GM12891 (cell line): ENCODE measurements around the gene UPK1B. TPM values are rescaled to one million over a fixed set of nuclear protein-coding genes. Genes with fewer than 3 reads are reported as not detected.
"Not testable (repeated sequence)": the region's sequence is repeated elsewhere in the genome, so short reads cannot be mapped to it uniquely, and the experiment has no call there.

ENCODE experiments used
- DNase-seq: peaks from one replicate; pipeline ENCODE4 v3.0.0; 2011; ENCODE audit warnings: low spot score; ENCODE audit not compliant: insufficient read length
- FAIRE-seq: peaks from 2 replicates; lab custom pipeline; 2011; peaks lifted over from hg19 to GRCh38; lab: Jason Lieb, UNC
- PAX5 ChIP-seq: IDR thresholded peaks from 2 replicates; pipeline ENCODE4 v1.6.1; 2011; ENCODE audit warnings: low read length, moderate library complexity, mild to moderate bottlenecking; ENCODE audit not compliant: insufficient read depth, severe bottlenecking
- POLR2A ChIP-seq: IDR thresholded peaks from 2 replicates; pipeline ENCODE4 v1.6.1; 2011; ENCODE audit warnings: low read depth, low read length, control low read depth
- POLR2AphosphoS5 ChIP-seq: IDR thresholded peaks from 2 replicates; pipeline ENCODE4 v1.6.1; 2011; ENCODE audit warnings: low read depth, low read length, control low read depth
- POU2F2 ChIP-seq: IDR thresholded peaks from 2 replicates; pipeline ENCODE4 v1.6.1; 2011; ENCODE audit warnings: low read depth, mild to moderate bottlenecking, control low read depth, low read length, moderate library complexity
- SPI1 ChIP-seq: IDR thresholded peaks from 2 replicates; pipeline ENCODE4 v1.6.1; 2011; ENCODE audit warnings: low read depth, low read length, control low read depth
- TAF1 ChIP-seq: IDR thresholded peaks from 2 replicates; pipeline ENCODE4 v1.6.1; 2011; ENCODE audit warnings: low read depth, low read length, control low read depth
- polyA plus RNA-seq: library from polyadenylated mRNA; unstranded; fragments of >200 nt; gene quantifications from one replicate; pipeline ENCODE4 v1.2.1, GENCODE V29; 2012; ENCODE audit warnings: low read depth, missing spikeins, inconsistent platforms; ENCODE audit not compliant: missing spikeins

UPK1B gene
- not detected for polyA plus RNA-seq

DNA sequence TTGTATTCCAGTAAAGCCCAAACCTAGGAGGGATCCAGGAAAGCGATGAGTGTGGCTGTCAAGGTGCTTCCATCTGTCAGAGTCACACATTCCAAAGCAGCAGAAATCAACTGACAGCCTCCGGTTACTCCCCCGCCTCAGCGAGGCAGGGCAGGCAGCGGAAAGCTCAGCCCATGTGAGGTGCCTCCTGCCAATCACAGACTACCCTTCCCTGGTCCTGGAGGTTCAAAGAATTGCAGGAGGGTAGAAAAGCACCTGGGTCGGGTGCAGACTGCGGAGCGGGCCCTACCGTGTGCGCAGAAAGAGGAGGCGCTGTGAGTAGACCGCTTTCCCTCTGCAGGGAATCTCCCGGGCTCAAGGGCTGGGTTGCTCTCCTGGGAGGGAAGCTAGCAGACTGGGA is at the start of gene UPK1B:
Gene UPK1B (plus strand): TSS at position 274 of the 400 bp plus-strand sequence. CDS start 13,144 bp downstream, outside the sequence.
- no peak for TF ChIP-seq POU2F2
- no peak for TF ChIP-seq PAX5
- no peak for TF ChIP-seq TAF1
- no peak for TF ChIP-seq SPI1
- TF ChIP-seq POLR2AphosphoS5, result no peak
- FAIRE-seq (no peak), DNase-seq (no peak)

- FAIRE-seq, result no peak
Observed at GRCh38 chr3:119125342-119125741, 48.1 kb upstream of the UPK1B start.

DNA sequence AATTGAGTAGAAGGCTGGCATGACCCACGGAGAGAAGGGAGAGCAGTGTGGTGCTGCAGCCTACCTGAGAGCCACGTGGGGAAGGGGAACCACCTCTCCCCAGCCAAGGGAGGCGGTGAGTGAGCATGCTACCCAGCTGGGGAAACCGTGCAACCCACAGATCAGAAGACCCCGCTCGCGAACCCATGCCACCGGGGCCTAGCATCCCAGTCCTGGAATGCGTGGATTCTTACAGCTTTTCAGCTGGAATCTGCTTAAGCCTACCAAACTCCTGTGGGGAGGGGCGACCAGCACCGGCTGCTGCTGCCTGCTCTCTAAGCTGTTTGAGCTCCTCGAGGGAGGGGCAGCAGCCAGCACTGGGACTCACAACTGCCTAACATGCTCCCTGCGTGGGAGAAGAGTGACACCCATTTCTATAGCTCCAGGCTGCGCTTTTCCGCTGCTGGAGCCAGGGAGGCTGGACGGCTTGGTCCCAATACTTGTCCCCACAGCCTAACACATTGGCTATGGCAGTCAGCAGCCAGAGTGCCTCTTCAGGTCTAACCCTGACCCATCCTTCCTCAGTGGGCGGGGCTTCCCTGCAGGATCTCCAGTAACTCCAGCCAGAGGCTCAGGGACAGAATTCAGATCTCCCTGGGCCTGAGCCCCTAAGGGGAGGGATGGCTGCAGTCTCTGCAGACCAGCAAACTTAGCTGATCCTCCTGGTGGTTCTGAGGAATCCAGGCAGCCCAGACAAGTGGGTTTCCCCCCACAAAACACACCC is 47.5 kb upstream of the UPK1B start:
- no peak for FAIRE-seq
- TF ChIP-seq TAF1, result no peak
- TF ChIP-seq POLR2AphosphoS5, result no peak
- TF ChIP-seq POLR2A, result no peak
- no peak for TF ChIP-seq POU2F2
- TF ChIP-seq PAX5, result no peak
- TF ChIP-seq SPI1, result no peak
- no peak for DNase-seq

More at GRCh38 chr3:119125342-119125741, 48.1 kb upstream of the UPK1B start:
- TF ChIP-seq POU2F2 (no peak), PAX5 (no peak), SPI1 (no peak), TAF1 (no peak), POLR2A (no peak), POLR2AphosphoS5 (no peak)
- DNase-seq, result no peak

GRCh38 chr3:119130291-119130690 is 43.1 kb upstream of the UPK1B start:
- DNase-seq, FAIRE-seq: not testable (repeated sequence)

DNA sequence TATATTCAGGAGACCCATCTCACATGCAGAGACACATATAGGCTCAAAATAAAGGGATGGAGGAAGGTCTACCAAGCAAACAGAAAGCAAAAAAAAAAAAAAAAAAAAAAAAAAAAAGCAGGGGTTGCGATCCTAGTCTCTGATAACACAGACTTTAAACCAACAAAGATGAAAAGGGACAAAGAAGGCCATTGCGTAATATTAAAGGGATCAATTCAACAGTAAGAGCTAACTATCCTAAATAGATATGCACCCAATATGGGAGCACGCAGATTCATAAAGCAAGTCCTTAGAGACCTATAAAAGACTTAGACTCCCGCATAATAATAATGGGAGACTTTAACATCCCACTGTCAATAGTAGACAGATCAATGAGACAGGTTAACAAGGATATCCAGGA is 41.1 kb upstream of the UPK1B start:
- FAIRE-seq, DNase-seq: not testable (repeated sequence)

DNA sequence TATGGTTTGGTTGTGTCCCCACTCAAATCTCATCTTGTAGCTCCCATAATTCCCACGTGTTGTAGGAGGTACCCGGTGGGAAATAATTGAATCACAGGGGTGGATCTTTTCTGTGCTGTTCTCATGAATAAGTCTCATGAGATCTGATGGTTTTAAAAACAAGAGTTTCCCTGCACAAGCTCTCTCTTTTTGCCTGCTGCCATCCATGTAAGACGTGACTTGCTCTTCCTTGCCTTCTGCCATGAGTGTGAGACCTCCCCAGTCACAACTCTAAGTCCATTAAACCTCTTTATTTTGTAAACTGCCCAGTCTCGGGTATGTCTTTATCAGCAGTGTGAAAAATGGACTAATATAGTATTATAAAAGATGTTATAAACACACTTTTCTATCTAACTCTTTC is 34.0 kb upstream of the UPK1B start:
- DNase-seq, FAIRE-seq: not testable (repeated sequence)

- FAIRE-seq, result no peak
- TF ChIP-seq SPI1 (no peak), TAF1 (no peak), POLR2A (no peak), POU2F2 (no peak), PAX5 (no peak), POLR2AphosphoS5 (no peak)
- no peak for DNase-seq
Observed at GRCh38 chr3:119140466-119140865, 32.9 kb upstream of the UPK1B start.

DNA sequence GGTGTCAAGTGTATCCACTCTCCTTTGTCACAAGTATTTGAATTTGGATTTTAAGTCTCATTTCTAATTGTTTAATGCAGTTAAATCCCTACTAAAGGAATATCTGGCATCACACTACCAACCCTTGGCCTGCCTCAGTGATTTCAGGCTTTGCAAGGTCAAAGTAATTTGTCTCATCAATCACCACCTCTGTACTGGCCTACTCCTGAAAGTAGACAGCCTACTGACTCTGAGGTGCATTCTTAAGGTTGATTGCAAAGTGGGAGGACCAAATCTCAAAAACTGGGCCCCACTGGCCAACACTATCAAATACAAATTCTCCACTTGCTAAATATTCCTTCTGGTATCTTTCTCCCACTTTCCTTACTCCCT is 28.3 kb upstream of the UPK1B start:
- DNase-seq (peak; percentile 13), FAIRE-seq (no peak)
- TF ChIP-seq PAX5, result no peak
- TF ChIP-seq POU2F2, result no peak
- TF ChIP-seq SPI1, result no peak
- no peak for TF ChIP-seq POLR2A
- no peak for TF ChIP-seq TAF1
- TF ChIP-seq POLR2AphosphoS5, result no peak

DNA sequence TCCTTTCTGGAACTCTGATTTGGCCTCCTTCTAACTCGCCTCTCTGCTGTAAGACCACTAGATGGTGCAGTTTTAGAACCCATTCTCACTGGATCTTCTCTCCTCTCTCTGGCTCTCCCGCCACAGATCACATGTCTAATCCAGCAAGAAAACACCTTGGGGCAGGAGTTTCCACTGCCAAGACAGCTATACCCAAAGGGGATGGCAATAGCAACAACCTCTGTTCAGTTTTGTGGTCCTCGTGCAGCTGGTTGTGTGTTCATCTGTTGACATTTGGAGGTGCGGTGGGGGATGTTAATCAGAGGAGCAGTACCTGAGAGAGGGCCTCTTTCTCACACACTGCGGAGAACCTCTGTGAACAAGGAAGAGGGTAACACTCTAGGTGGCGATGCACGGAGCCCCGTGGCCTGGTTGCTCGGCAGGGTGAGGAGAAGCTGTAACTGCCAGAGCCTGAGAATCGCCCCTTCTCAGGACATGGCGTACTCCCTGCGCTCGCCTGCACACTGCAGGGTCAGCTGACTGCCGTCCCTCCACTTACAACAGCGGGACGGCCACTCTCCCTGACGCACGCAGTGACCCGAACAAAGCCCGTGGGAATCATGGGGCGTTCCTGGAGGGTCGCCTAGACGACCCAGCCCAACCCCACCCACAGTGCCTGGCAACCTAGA is 27.8 kb upstream of the UPK1B start, which contains the start of gene TEX55:
Gene TEX55 (plus strand): TSS at position 666 of the 668 bp plus-strand sequence. CDS start 25 bp downstream, outside the sequence.
- peak; percentile 72 for FAIRE-seq
- peak; percentile 25 for DNase-seq
- no peak for TF ChIP-seq POLR2A
- no peak for TF ChIP-seq SPI1
- TF ChIP-seq TAF1, result no peak
- TF ChIP-seq PAX5, result no peak
- TF ChIP-seq POU2F2, result no peak
- no peak for TF ChIP-seq POLR2AphosphoS5

DNA sequence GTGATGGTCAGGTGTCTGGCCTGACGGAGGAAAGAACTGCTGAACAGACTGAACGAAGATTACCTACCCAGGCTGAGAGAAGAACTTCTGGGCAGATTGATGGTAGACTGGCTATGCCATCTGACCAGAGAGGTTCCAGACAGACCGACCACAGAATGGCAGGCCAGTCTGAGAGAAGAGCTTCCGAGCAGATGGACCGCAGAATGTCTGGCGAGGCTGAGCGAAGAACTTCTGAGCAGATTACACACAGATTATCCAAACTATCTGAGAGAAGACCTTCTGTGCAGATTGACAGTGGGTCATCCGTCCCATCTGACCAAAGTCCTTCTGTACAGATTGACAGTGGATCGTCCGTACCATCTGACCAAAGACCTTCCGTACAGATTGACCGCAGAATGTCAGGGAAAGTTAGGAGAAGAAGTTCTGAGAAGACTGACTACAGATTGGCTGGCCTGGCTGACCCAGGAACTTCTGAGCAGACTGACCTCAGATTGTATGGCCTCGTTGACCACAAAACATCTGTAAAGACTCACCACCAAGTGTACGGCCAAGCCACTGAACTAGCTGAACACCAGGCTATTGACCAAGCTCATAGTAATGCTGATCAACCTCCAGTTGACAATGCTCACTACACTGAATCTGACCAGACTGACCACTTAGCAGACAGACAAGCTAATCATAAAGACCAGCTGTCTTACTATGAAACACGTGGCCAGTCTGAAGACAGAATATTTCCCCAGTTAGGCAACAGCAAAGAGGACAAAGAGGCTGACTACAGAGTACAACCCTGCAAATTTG is 26.6 kb upstream of the UPK1B start:
- no peak for TF ChIP-seq PAX5
- no peak for TF ChIP-seq POLR2A
- no peak for TF ChIP-seq SPI1
- no peak for DNase-seq
- FAIRE-seq, result no peak
